ENCODE data around the gene SBF1.

DNA sequence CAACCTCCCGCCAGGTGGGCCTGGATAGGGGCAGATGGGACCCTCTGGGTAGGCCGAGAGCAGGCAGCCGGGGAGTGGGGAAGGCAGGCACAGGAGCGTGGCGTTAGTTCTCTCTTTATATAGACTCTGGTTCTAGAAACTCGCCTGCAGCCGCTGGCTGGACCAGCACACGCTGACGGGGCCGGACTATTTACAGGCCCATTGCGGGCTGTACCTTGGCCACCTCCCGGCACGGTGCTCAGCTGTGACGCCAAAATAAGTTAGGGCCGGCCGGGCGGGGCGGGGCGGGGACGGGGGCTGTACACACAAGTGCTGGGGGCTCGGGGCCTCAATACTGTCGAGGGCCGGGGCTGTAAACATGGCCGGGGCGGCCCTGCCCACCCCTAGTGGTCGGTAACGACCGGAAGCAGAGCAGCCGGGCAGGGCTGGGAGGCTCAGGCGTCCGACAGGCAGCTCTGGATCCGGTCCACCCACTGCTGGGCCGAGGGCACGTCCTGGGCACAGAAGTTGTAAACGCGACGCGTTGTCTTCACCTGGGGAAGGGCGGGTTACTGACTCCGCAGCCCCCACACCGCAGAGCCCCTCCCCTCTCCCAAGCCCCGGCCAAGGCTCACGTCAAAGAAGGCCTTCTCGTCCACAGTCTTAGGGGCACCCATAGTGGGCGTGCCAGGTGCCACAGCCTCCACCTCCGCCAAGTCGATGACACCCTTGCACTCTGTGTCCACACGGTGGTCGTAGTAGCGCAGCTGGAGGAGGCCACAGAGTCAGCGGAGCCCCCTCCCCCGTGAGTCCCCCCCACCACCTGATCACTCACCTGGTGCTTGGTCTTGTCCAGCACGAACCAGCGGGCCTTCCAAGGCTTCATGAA is 27.9 kb downstream of the SBF1 start:
- TF ChIP-seq, protein P1, sequence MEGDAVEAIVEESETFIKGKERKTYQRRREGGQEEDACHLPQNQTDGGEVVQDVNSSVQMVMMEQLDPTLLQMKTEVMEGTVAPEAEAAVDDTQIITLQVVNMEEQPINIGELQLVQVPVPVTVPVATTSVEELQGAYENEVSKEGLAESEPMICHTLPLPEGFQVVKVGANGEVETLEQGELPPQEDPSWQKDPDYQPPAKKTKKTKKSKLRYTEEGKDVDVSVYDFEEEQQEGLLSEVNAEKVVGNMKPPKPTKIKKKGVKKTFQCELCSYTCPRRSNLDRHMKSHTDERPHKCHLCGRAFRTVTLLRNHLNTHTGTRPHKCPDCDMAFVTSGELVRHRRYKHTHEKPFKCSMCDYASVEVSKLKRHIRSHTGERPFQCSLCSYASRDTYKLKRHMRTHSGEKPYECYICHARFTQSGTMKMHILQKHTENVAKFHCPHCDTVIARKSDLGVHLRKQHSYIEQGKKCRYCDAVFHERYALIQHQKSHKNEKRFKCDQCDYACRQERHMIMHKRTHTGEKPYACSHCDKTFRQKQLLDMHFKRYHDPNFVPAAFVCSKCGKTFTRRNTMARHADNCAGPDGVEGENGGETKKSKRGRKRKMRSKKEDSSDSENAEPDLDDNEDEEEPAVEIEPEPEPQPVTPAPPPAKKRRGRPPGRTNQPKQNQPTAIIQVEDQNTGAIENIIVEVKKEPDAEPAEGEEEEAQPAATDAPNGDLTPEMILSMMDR (IDR thresholded peaks at IDR 0.05; ENCODE audit: poor library complexity, severe bottlenecking): no peak
- no peak for TF ChIP-seq POLR2AphosphoS5 (IDR thresholded peaks at IDR 0.05)
- TF ChIP-seq TAF1 (IDR thresholded peaks at IDR 0.05; ENCODE audit: low read depth): no peak
